ENCODE measurements around the gene AXIN1.

DNA sequence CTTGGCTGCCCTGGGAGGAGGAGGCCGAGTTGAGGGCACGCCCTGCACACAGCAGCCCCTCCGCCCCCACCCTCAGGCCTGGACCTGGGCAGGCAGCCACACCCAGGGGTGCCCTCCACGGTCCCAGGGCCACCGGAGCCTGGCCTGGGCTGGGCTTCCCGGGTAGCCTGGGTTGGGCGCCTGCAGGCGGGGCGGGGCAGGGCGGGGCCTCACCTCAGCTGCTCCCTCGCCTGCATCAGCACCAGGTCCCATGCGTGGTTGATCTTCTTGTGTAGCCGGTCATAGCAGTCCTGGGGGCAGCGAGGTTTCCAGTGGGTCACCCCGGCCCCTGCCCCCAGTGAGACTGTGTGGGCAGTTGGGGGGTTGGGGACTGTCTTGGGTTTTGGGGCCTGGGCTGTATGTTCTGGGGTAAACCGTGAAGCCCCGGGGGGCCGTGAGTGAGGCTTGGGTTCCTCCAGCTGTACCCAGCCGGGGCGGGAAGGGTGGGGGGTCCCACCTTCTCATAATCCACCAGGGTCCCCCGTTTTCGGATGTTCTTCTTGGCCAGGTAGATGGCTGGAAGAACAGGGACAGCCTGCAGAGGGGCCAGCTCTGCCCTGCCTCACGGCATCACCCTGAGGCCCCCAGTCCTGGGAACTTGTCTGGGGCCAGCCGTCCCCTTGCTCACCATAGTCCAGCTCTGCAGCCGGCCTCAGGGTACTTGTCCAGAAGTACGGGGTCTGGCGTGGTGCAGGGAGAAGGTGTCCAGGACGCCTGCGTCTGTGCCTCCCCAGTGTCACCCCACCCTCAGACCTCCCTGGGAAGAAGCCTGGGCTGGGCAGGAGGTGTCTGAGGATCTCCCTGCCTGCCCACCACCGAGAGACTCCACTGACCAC lies 78.7 kb downstream of the AXIN1 start:
- no peak for TF ChIP-seq HDAC2 (IDR thresholded peaks at IDR 0.05; ENCODE audit: borderline replicate concordance in 1 of 2, low read depth in 2 of 2, low read length in 2 of 2)
- no peak for TF ChIP-seq KDM1A (IDR thresholded peaks at IDR 0.05; ENCODE audit: borderline replicate concordance, low read length)
- TF ChIP-seq, protein P1, sequence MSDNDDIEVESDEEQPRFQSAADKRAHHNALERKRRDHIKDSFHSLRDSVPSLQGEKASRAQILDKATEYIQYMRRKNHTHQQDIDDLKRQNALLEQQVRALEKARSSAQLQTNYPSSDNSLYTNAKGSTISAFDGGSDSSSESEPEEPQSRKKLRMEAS (IDR thresholded peaks at IDR 0.05) = no peak
- no peak for TF ChIP-seq RNF2 (IDR thresholded peaks at IDR 0.05; ENCODE audit: borderline replicate concordance, low read depth, low read length, missing control alignments, poor library complexity, severe bottlenecking)
- TF ChIP-seq, protein P2, sequence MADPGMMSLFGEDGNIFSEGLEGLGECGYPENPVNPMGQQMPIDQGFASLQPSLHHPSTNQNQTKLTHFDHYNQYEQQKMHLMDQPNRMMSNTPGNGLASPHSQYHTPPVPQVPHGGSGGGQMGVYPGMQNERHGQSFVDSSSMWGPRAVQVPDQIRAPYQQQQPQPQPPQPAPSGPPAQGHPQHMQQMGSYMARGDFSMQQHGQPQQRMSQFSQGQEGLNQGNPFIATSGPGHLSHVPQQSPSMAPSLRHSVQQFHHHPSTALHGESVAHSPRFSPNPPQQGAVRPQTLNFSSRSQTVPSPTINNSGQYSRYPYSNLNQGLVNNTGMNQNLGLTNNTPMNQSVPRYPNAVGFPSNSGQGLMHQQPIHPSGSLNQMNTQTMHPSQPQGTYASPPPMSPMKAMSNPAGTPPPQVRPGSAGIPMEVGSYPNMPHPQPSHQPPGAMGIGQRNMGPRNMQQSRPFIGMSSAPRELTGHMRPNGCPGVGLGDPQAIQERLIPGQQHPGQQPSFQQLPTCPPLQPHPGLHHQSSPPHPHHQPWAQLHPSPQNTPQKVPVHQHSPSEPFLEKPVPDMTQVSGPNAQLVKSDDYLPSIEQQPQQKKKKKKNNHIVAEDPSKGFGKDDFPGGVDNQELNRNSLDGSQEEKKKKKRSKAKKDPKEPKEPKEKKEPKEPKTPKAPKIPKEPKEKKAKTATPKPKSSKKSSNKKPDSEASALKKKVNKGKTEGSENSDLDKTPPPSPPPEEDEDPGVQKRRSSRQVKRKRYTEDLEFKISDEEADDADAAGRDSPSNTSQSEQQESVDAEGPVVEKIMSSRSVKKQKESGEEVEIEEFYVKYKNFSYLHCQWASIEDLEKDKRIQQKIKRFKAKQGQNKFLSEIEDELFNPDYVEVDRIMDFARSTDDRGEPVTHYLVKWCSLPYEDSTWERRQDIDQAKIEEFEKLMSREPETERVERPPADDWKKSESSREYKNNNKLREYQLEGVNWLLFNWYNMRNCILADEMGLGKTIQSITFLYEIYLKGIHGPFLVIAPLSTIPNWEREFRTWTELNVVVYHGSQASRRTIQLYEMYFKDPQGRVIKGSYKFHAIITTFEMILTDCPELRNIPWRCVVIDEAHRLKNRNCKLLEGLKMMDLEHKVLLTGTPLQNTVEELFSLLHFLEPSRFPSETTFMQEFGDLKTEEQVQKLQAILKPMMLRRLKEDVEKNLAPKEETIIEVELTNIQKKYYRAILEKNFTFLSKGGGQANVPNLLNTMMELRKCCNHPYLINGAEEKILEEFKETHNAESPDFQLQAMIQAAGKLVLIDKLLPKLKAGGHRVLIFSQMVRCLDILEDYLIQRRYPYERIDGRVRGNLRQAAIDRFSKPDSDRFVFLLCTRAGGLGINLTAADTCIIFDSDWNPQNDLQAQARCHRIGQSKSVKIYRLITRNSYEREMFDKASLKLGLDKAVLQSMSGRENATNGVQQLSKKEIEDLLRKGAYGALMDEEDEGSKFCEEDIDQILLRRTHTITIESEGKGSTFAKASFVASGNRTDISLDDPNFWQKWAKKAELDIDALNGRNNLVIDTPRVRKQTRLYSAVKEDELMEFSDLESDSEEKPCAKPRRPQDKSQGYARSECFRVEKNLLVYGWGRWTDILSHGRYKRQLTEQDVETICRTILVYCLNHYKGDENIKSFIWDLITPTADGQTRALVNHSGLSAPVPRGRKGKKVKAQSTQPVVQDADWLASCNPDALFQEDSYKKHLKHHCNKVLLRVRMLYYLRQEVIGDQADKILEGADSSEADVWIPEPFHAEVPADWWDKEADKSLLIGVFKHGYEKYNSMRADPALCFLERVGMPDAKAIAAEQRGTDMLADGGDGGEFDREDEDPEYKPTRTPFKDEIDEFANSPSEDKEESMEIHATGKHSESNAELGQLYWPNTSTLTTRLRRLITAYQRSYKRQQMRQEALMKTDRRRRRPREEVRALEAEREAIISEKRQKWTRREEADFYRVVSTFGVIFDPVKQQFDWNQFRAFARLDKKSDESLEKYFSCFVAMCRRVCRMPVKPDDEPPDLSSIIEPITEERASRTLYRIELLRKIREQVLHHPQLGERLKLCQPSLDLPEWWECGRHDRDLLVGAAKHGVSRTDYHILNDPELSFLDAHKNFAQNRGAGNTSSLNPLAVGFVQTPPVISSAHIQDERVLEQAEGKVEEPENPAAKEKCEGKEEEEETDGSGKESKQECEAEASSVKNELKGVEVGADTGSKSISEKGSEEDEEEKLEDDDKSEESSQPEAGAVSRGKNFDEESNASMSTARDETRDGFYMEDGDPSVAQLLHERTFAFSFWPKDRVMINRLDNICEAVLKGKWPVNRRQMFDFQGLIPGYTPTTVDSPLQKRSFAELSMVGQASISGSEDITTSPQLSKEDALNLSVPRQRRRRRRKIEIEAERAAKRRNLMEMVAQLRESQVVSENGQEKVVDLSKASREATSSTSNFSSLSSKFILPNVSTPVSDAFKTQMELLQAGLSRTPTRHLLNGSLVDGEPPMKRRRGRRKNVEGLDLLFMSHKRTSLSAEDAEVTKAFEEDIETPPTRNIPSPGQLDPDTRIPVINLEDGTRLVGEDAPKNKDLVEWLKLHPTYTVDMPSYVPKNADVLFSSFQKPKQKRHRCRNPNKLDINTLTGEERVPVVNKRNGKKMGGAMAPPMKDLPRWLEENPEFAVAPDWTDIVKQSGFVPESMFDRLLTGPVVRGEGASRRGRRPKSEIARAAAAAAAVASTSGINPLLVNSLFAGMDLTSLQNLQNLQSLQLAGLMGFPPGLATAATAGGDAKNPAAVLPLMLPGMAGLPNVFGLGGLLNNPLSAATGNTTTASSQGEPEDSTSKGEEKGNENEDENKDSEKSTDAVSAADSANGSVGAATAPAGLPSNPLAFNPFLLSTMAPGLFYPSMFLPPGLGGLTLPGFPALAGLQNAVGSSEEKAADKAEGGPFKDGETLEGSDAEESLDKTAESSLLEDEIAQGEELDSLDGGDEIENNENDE (IDR thresholded peaks at IDR 0.05; ENCODE audit: insufficient replicate concordance, low read length) = no peak
- no peak for TF ChIP-seq CREB1 (IDR thresholded peaks at IDR 0.05)
- no peak for TF ChIP-seq MAFK (IDR thresholded peaks at IDR 0.05; ENCODE audit: low read depth, low read length)
- TF ChIP-seq RAD21 (IDR thresholded peaks at IDR 0.05 in 1 of 2, conservative IDR thresholded peaks at IDR 0.05 in 1 of 2; ENCODE audit: low read depth in 2 of 2, low read length in 2 of 2) = no peak
